GM21529 (cell line): ENCODE measurements around the gene SULT4A1.

ENCODE experiments used
- ATAC-seq: cut with Tn5 transposase; IDR thresholded peaks from one replicate; pipeline ENCODE4 v1.9.1; 2021; ENCODE audit not compliant: unreplicated experiment

Gene SULT4A1

DNA sequence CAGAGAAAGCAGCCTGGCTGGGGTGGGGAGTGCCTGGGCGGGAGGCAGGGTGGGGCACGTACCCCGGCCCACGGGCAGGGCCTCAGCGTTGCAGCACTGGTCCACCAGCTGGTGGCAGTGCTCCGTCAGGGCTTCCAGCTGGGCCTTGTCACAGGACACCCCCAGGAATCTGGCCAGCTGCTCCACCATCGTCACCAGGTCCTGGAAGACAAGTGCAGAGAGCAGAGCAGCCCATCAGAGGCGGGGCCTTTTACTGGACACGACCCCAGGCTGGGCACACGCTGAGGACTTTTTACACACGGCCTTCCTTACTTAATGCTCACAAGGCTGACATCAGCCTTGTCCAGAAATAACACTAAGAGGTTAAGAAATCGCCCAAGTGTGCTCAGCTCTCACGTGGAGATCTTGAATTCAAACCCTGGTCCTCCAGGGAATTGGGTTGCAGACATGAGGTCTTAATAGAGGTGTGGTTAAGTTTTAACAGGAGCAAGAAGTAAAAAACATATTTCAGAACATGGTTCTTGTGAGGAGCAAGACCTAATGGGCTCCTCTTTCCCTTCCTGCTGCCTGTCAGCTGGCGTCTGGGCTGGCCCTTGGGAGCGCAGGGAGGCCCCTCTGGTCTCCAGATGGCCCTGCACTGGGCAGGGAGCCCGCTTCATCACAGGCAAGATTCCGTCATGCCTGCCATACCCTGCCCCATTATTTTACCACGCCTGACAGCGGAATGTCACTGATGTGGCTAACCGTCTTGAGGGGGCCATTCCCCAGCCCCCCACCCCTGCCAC lies 33.1 kb downstream of the SULT4A1 start:
- ATAC-seq = no peak

DNA sequence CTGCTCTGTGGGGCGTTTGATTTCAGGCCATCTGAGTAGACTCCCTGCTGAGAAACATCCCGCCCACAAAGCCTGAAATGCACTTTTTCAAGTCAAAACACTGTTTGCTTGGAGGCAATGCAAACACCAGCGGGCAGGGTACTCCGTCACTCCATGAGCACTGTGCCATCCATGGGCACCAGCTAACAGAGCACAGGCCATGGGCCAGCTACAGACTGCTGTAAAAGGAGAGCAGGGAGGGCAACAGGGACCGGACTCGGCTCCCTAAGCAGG lies 33.7 kb downstream of the SULT4A1 start:
- ATAC-seq = no peak

DNA sequence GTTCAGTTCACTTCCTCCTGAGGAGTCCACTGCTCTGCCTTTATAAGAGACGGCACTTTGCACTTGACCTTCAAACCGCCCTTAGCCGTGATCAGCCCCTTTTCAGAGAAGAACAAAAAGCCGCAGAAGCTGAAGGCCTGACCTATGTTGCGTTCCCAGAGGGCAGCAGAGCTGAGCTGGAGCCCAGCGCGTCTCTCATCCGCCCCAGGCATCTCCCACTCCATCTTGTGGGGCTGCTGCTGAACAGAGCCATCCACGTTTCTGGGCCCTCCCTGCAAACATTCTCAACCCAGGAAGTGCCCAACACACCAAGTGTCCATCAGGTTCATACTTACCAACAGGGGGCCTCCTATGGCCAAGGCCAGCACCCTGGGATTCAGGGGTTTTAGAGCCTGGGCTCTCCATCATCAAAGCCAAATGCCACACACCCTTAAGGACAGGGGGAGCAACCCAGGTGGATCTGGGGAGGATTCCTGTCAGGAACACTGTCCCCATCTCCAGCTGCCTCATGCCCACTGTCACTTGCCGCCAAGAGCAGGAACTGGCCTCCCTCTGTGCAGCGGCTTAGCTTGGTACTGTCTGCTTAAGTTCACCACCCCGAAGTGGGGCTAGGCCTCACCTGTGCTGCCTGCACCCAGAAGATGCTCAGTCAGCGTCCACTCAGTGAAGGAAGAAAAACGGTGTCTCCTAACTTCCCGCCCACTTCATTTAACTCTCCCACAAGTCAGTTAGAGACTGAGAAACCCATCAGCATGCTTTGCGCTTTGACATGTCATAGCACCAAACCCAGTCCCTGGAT lies 34.2 kb downstream of the SULT4A1 start:
- ATAC-seq = no peak

DNA sequence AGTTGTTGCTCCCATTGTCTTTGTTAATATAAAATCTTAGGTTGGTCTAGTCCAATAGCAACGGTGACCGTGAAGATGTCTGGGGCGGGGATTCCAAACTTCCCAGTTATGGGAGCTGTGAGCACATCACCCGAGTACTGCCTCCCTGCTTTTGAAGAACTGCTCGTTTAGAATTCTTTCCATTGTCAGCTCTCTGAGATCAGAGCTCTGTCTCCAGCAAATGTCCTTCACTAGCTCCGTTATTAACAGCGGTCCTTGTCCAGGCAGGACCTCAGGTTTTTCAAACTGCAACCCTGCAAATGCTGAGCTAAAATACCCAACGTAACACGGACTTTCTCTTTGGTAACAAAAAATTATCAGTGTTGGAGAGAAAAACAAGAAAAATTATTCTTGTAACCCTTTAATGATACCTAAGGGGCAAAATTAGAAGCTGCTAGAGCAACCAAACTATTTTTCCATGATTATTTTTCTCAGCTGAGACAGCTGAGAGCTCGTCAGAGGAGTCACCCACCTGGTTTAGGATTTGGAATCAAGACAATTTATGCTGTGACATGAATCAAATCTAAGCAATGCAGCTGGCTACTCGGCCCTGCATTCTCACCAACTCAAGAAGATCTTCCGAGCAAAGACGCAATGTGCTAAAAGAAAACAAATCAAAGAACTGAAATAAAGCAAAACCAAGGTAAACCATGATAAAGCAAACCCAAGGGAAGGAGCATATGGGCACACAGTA lies 35.1 kb downstream of the SULT4A1 start:
- no peak for ATAC-seq

DNA sequence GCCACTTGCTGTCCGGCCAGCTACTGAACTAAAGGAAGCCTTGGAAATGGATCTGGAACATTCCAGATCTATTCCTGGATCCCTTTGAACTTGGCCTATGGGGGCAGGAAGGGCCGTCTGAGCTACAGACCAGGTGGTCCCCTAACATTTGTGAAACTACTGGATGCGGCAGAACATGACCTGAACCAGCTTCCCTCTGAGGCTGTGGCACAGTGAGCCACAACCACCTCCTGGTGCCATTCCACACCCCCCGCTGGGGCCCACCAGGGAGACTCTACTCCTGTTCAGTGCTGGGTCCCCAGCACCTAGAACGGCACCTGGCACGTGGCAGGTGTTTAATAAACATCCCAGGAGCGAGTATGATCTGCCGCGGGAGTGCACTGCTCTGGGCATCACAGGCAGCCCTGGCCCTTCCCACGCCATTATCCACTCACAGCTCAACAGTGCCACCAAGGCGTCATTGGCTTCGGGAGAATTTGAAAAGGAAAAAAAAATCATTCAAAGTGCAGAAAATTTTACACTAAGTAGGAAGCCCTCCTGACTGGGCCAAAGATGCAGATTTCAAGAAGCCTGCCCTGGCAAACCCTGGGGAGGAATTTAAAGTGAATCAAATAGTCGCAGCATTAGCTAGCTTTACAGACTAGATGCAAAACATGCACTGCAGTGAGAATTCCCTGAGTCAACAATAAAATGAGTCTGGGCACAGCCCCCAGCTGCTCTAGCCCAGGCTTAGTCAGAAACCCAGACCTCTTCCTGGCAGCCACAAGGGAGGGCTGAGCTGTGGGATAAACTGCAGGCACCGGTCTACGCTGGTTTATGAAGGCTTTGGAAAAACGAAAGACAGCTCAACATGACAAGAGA lies 35.9 kb downstream of the SULT4A1 start:
- ATAC-seq = no peak

DNA sequence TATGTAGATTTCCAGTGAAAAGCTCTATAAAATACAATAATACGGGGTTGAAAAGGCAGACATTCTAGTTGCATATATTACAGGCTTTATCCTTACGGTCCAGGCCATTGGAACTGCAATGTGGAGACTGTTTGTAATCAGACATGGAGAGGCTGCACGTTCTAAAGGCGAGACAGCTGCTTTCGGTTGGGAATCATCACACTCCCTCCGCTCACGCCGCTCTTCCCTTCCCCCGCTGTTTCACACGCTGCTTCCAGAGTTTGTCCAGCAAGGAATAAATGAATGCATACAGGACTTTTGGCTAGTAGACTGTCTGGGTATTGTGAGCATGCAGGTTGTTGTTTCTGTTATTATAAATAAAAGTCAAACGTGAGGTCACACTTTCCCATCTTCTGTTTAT lies 36.7 kb downstream of the SULT4A1 start:
- no peak for ATAC-seq

DNA sequence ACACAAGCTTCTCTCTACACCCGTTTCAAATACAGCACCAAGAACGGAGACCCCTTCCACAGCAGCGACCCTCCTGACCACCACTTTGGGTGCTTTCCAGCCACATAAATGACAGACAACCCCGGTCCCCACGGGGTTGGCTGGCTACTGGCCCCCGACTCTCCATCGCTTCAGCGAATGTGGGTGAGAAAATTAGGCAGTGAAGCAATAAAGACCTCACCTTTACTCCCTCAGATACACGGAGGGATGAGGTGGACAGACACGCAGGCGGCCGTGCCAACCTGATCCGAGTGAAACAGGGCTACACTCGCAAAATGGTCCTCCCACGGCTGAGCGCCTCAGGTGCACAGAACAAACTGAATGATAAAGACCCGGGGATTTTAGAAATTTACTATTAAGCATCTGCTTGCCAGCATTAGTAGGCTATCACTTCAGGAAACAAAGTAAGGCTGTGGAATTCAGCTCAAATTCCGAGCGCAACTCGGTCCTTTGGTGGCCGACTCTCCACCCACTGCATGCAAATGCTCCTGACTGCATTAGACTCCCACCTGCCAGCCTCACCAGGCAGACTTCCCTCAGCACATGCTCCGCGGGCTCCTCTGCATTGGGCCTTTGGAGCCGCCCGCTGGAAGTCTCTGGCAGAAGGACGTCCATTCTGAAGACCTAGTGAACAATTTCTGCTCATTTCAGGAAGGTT lies 37.4 kb downstream of the SULT4A1 start:
- no peak for ATAC-seq

DNA sequence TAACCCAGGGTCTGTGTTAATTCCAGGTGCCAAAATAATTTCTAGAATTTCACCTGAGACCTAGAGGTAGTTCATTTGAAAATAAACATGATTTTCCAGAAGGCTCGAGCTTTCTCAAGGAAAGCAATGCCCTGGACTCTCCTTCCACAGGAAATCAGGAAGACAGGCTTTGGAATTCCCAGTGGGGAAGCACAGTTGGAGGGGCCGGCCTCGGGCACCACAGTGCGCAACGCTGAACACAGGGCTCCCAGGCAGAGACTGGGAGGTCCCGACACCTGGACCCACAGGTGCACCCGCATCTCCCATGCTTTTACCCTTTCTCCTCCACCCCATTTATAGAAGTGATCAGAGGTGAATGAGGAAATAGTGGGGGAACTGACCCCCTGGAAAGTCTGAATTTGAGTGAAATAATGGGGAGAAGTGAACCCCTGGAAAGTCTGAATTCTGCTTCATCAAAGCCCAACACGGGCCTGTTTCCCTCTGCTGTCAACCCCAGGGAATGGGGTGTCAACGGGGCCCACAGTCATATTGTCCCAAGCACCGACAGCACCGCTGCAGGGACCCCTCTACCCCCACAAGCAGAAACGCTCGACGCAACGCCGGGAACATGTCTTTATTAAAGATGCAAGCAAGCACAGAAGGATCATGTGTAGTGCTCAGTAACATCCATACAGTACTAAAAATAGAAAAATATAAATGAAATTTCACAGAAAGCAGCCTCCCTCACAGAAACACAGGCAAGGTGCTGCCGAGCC lies 38.2 kb downstream of the SULT4A1 start:
- no peak for ATAC-seq

DNA sequence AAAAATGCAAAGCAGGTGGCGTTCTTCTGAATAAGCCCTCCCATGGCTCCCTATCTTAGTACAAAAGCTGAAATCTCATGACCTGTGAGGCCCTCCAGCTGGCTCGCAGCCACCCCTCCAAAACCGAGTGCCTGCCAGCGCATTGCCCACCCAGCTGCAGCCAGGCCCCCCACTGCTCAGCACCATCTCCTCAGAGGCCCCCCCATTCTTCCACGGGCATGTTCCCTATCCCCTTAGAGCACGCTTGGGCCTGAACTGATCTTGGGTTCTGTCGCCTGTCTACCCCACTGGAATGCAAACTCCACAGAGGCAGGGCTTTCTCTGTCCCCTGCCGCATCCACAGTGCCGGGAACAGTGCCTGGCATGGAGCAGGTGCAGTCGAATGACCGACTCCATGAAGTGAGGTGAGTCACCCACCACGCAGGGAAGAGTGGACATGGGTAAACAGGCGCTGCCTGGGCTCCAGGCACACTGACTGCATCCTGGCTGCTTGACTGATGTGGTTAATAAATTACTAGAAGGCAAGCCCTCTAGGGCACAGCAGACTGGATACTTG lies 38.9 kb downstream of the SULT4A1 start:
- ATAC-seq = no peak

DNA sequence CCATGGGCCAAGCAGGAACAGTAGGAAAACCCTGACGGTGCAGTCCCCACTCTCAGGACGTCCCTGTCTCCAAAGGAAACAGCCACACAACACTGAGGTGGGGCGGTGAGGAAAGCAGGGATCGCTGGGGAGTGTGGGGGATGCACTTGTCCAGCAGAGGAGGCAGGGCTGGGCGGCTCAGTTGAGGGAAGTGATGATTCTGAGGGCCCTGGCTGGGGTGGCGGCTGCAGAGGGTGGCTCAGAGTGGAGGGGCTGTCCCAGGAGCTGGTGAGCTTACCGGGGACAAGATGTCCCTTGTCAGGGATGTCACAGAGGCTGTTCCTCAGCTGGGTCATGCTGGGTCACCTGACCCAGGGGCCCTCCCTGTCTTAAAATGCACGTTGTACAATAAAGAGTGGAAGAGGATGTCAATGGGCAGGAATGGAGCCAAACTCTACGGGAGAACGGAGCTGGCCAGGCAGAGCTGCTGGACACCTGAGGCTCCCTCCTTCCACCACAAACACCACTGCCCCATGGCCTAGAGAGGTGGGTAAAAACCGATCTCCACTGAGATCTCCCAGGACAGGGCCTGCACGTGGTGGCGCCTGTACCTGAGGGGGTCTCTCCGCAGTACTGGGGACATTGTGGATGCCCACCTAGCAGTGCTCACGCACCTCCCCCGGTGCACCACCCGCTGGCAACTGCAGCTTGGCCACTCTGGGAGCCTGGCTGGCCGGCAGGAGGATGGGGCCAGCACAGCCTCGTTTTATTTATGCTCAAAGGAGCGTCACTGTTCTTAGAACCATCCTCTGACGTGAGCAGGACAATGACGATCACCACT lies 40.5 kb downstream of the SULT4A1 start:
- ATAC-seq = no peak

DNA sequence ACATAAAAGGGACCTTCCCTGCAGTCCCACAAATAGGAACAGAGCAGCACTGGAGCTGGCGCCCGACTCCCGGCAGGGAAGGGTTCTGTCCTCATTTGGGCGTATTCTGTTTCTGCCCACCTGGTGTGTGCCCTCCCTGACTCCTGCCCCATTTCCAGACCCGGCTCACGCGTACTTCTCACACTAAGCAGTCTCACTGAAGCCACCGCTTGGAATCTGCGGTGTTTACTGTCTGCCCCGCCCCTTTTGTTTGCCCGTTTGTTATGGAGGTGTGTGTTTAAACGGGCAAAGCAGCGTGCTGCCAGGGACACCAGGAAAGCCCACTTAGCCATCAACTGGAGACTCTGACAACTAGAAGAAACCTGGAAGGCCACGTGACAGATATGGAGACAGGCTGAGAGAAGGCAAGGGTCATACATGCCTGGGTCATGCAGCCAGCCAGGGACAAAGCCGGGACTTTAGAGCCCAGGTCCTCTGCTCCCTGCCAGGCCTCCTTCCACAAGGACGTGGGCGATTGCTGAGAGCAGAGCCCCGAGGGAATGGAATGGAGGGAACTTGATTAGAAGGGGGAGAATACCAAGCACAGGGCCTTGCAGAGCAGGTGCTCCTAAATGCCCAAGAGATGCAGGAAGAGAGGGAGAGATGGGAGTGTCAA lies 41.5 kb downstream of the SULT4A1 start:
- ATAC-seq = no peak

DNA sequence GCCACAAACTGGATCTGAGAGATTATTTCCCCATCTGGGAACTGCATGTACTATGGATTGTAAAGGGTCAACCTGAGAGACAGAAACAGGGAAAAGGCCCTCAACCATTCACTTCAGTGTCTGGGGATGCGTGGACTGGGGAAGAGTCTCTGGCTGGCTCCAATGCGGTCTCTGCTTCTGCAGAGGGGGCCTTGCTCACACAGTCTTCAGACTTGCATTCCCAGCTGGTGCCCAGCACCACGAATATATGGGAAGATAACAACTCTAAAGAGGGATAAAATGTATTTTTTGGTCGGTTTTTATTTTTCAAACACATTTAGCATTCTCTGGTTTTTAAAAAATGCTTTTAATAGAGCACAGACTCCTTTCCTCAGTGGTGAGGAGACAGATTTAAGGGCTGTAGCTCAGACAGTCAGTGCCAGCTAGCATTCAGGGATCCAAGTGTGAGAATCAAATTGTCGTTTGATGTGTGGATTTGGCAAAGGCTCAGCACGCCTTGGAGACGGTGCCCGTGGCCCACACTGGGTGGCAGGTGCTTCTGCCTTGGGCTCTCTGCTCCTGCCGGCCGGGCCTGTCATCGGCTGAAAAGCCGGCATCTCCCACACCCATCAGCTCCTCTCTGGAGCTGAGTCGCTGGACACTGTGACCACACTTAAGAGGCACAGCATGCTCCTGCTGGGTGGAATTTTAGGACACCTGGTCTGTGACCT lies 42.2 kb downstream of the SULT4A1 start:
- no peak for ATAC-seq

DNA sequence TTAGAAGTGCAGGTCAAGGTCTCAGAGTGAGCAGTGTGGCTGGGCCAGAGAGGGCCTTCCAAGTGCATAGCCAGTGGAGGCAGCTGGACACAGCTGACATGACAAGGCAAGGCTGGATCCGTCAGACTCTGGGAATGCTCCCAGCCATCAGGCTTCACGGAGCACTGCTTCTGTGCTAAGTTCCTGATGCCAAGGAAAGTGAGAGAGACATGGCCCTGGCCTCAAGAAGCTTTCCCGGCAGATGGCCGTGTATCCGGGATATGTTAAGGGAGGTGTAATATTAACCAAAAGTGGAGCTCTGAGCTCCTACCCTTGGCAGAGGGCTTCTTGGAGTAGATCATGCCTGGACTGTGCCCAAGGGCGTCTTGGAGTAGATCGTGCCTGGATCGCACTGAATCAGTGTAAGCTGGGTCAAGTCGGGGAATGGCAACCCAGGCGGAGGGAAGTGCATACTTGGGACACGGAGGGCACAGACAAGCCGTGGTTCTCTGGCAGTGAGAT lies 42.8 kb downstream of the SULT4A1 start:
- ATAC-seq = no peak

DNA sequence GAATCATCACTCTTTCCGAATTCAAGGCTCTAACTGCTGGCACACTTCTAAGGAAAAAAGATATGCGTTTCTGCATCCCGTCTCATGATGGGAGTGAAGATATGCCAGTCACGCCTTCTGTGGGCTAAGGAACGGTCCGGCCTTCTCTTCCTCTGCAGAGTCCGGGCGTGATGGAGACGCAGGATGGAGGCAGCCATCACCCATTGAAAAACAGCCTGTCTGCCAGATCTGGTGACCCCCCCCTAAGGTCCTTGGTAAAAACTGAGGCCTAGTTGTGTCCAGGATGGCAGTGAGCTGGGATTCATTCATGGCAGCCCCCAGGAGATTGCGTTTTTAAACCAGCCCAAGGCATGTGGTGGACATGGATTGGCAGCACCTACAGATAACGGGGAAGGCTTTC lies 43.3 kb downstream of the SULT4A1 start:
- ATAC-seq = no peak

DNA sequence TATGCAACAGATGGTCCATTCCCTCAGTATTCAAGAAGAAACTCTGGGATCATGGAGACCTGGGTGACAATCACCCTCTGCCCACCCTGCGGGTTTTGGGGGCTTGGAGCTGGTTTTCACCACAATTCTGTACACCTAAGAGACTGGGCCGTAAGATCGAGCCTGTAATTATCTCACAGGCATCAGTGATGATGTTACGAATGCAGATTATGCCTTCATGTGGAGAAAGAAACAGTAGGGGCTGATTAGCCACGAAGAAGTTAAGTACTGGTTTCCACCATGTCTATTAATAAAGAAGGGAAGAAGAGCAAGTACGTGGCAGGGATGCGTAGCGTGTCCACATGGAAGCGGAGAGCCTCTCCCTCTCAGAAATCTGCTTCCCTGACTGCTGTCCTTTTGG lies 44.9 kb downstream of the SULT4A1 start:
- ATAC-seq = no peak

DNA sequence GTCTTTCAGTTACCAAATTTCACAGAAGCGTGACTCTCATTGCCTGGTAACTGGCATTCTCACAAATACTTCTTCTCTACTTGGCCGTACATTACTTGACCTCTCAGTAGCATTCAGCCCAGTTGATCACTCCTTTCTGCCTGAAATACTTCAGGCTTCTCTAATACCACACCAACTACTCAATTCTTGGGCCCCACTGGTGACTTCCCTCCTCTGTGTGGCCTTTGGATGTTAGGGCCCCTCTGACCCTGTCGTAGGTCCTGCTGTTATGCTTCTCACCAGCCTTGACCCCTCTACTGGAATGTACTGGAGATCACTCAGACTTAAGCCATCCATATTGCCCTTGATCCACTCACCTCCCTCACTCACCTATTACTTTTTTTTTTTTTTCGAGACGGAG lies 48.0 kb downstream of the SULT4A1 start:
- no peak for ATAC-seq

DNA sequence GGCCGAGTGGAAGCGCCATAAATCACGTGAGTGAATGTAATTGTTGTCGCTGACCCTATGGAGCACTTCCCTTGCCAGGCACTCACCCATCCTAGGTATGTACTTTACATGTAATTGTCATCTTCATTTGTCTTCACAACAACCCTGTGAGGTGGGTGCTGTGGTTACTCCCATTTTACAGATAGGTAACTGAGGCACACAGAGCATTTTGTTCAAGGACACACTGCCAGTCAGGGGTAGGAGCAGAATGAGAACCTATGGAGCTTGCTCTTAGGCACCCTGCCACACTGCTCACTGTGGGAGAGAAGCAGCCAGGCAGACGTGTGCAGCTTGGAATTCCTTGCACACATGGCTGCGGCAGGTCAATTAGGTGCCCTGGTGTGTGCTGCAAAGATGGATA lies 49.4 kb downstream of the SULT4A1 start:
- ATAC-seq = no peak
